ENCODE data around the gene CFB.
A peak's percentile ranks its signal among the peaks of the same experiment; 100 is the strongest.
"Not testable (repeated sequence)": the region's sequence is repeated elsewhere in the genome, so short reads cannot be mapped to it uniquely, and the experiment has no call there.

CFB gene

GRCh38 chr6:31968326-31968725 lies 22.4 kb downstream of the CFB start:
- no peak overlapping the region for H3K27ac ChIP-seq
- no peak overlapping the region for H3K4me3 ChIP-seq

GRCh38 chr6:31968791-31969711 lies 23.2 kb downstream of the CFB start:
- Histone ChIP-seq H3K4me3 (no peak overlapping the region), H3K27ac (no peak overlapping the region)

- Histone ChIP-seq H3K27ac (peak overlapping the region in 6 of 21 experiments; percentile 22 to 97 (median 94)), H3K4me3 (no peak overlapping the region)
Measured at GRCh38 chr6:31969712-31970603, 24.1 kb downstream of the CFB start.

- Histone ChIP-seq H3K27ac (peak overlapping the region in 18 of 21 experiments; percentile 89 to 98 (median 94)), H3K4me3 (peak overlapping the region in 6 of 7 experiments; percentile 60 to 82 (median 76))
Measured at GRCh38 chr6:31970604-31971271, 24.8 kb downstream of the CFB start.

- Histone ChIP-seq H3K27ac (peak overlapping the region in 20 of 21 experiments; percentile 83 to 98 (median 94)), H3K4me3 (peak overlapping the region; percentile 43 to 82 (median 75))
Measured at GRCh38 chr6:31971279-31971992, 25.5 kb downstream of the CFB start.

- H3K4me3 ChIP-seq = peak within 1 kb of the TSS; percentile 43 to 82 (median 75)
- peak within 1 kb of the TSS; percentile 51 to 98 (median 93) for H3K27ac ChIP-seq
Measured at GRCh38 chr6:31971993-31972708, 26.3 kb downstream of the CFB start, which contains the start of gene DXO. Gene DXO, minus strand, starts transcription at chr6:31972138. Its CDS starts 463 bp downstream, at chr6:31971675.

GRCh38 chr6:31972709-31973350 lies 26.9 kb downstream of the CFB start:
- Histone ChIP-seq H3K27ac (peak overlapping the region; percentile 51 to 98 (median 93)), H3K4me3 (peak overlapping the region; percentile 43 to 82 (median 75))

- not testable (repeated sequence) for H3K27ac ChIP-seq, H3K4me3 ChIP-seq
Measured at GRCh38 chr6:31976065-31976464, 30.2 kb downstream of the CFB start.

GRCh38 chr6:31977816-31978431 lies 32.0 kb downstream of the CFB start:
- Histone ChIP-seq H3K27ac (peak overlapping the region in 1 of 21 experiments; percentile 13), H3K4me3 (no peak overlapping the region)

GRCh38 chr6:31978831-31979230 lies 32.9 kb downstream of the CFB start:
- no peak overlapping the region for H3K4me3 ChIP-seq
- peak overlapping the region in 1 of 21 experiments; percentile 13 for H3K27ac ChIP-seq

- H3K4me3 ChIP-seq = no peak overlapping the region
- H3K27ac ChIP-seq = no peak overlapping the region
Measured at GRCh38 chr6:31979238-31979898, 33.5 kb downstream of the CFB start.

GRCh38 chr6:31980195-31980876 lies 34.4 kb downstream of the CFB start:
- not testable (repeated sequence) for H3K4me3 ChIP-seq, H3K27ac ChIP-seq

GRCh38 chr6:31980998-31981397 lies 35.1 kb downstream of the CFB start:
- not testable (repeated sequence) for H3K27ac ChIP-seq, H3K4me3 ChIP-seq

GRCh38 chr6:31981744-31982143 lies 35.8 kb downstream of the CFB start, which contains the start of gene C4A:
Gene C4A, plus strand, starts transcription at chr6:31982057. Its CDS starts 51 bp downstream, at chr6:31982108.
- not testable (repeated sequence) for H3K27ac ChIP-seq, H3K4me3 ChIP-seq

GRCh38 chr6:31989363-31989762 lies 43.5 kb downstream of the CFB start:
- H3K4me3 ChIP-seq, H3K27ac ChIP-seq: not testable (repeated sequence)

- H3K4me3 ChIP-seq, H3K27ac ChIP-seq: not testable (repeated sequence)
Measured at GRCh38 chr6:31994421-31994820, 48.5 kb downstream of the CFB start.

Data from skin epidermis (tissue), 12 donors.